Prostate gland (tissue), 2 donors: ENCODE measurements around the gene DAPK1. TPM values are rescaled to one million over a fixed set of nuclear protein-coding genes. Genes with fewer than 3 reads are reported as not detected.

Source experiments
- DNase-seq: peaks from one replicate; pipeline ENCODE4 v3.0.0-alpha.2; 2019; ENCODE audit warnings: low spot score
- H3K27ac ChIP-seq, 2 donors: fragments of 200-600 bp; sonication (generic); 2 replicates each; pipeline ENCODE4 v1.5.1; 2017 to 2019
- H3K27me3 ChIP-seq: fragments of 200-600 bp; sonication (generic); replicated peaks from 2 replicates; pipeline ENCODE4 v1.5.1; 2019; ENCODE audit not compliant: insufficient read depth
- H3K36me3 ChIP-seq, 2 donors: fragments of 200-600 bp; sonication (generic); 1 replicate in 1 of 2; 2 replicates in 1 of 2; pipeline versions ENCODE4 v1.5.1 to v1.8.1; 2017 to 2019
- H3K4me1 ChIP-seq: fragments of 200-600 bp; sonication (generic); replicated peaks from 2 replicates; pipeline ENCODE4 v1.5.1; 2019
- H3K4me3 ChIP-seq, 2 donors: fragments of 200-600 bp; sonication (generic); 2 replicates each; pipeline ENCODE4 v1.5.1; 2017 to 2019
- H3K9me3 ChIP-seq: fragments of 200-600 bp; sonication (generic); 2 replicates; pipeline ENCODE4 v1.5.1; 2017
- CTCF ChIP-seq, 4 experiments: fragments of 200-600 bp in 2 of 4; fragments of 450-650 bp in 2 of 4; sonication (generic) in 2 of 4; IDR thresholded peaks; 1 replicate in 3 of 4; 2 replicates in 1 of 4; pipeline ENCODE4 v1.5.1; 2016 to 2019; ENCODE audit warnings: antibody characterized with exemption in 4 of 4, mild to moderate bottlenecking in 2 of 4, moderate library complexity in 2 of 4
- POLR2A ChIP-seq: fragments of 450-650 bp; IDR thresholded peaks from one replicate; pipeline ENCODE4 v1.6.1; 2016; ENCODE audit warnings: antibody characterized with exemption, mild to moderate bottlenecking
- POLR2AphosphoS5 ChIP-seq: sonication (generic); formaldehyde crosslinking; IDR thresholded peaks from one replicate; pipeline ENCODE4 v1.6.1; 2017; ENCODE audit warnings: antibody characterized with exemption
- WGBS: methylation state at CpG from one replicate; pipeline ENCODE4 v1.1.5; 2018; 5-methylcytosine and 5-hydroxymethylcytosine counted together
- intact Hi-C: fragments of 100-400 bp; cut with DNase I; formaldehyde crosslinking; loops from one replicate; pipeline ENCODE4 v1.14.2; 2022
- total RNA-seq, 2 donors: library from RNA; depleted of rRNA; stranded (reverse); fragments of >200 nt; gene quantifications; one replicate each; pipeline ENCODE4 v1.1.0, GENCODE V29; 2016

DAPK1 gene
- total RNA-seq, 2 donors from 2014 or later = 13.9 to 39.1 TPM

- Histone ChIP-seq H3K9me3 (no peaks in the 10 kb centered on the region), H3K4me3 (no peak overlapping the region), H3K27ac (no peak overlapping the region), H3K27me3 (no peaks in the 10 kb centered on the region), H3K4me1 (no peaks in the 10 kb centered on the region), H3K36me3 (no peaks in the 10 kb centered on the region)
- WGBS = 68% methylated on average over 2 of the region's 2 CpGs
- DNase-seq = no peak
- intact Hi-C loops = no loop called here
- TF ChIP-seq POLR2AphosphoS5 (no peak), CTCF (IDR thresholded peaks at IDR 0.05) (no peak), POLR2A (no peak)
Observed at GRCh38 chr9:87471746-87472145, 25.9 kb upstream of the DAPK1 start.

DNA sequence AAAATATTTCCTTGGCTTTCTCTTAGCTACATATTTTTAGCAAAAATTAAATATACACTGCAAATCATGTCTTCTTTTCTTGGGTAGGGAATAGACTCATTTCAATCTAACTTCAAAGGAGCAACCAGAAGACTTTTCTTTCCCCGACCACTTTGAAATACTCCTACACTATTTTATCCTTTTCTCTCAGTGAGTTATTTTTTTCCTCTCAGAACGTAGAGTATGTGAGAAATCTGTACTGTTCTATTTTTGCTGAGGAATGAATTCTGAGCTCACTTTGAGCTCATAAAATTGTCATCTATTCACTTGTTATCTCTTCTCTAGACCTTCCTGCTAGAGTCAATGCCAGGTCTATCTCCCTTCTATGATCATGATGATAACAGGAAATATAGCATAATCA, 22.2 kb upstream of the DAPK1 start:
- TF ChIP-seq POLR2A (no peak), POLR2AphosphoS5 (no peak), CTCF (IDR thresholded peaks at IDR 0.05) (no peak)
- no peaks in the 10 kb centered on the region for H3K9me3 ChIP-seq
- intact Hi-C loops = no loop called here
- no peak for DNase-seq
- 39% methylated on average over 2 of the region's 2 CpGs for WGBS
- no peaks in the 10 kb centered on the region for H3K4me1 ChIP-seq
- H3K4me3 ChIP-seq = no peak overlapping the region
- H3K36me3 ChIP-seq = no peaks in the 10 kb centered on the region
- H3K27ac ChIP-seq = no peak overlapping the region
- no peaks in the 10 kb centered on the region for H3K27me3 ChIP-seq

- H3K4me3 ChIP-seq = no peak overlapping the region
- no peak for TF ChIP-seq CTCF (IDR thresholded peaks at IDR 0.05)
- TF ChIP-seq POLR2A = no peak
- no peak for TF ChIP-seq POLR2AphosphoS5
- intact Hi-C loops = no loop called here
- no peaks in the 10 kb centered on the region for H3K9me3 ChIP-seq
- H3K27ac ChIP-seq = no peak overlapping the region
- H3K4me1 ChIP-seq = no peaks in the 10 kb centered on the region
- DNase-seq = no peak
- WGBS = 94% methylated on average over 7 of the region's 7 CpGs
- H3K27me3 ChIP-seq = no peaks in the 10 kb centered on the region
- no peaks in the 10 kb centered on the region for H3K36me3 ChIP-seq
Observed at GRCh38 chr9:87478226-87478992, 19.3 kb upstream of the DAPK1 start.

GRCh38 chr9:87479801-87480201, 17.9 kb upstream of the DAPK1 start:
- no peaks in the 10 kb centered on the region for H3K4me1 ChIP-seq
- TF ChIP-seq POLR2AphosphoS5 = no peak
- no peak for TF ChIP-seq POLR2A
- no peak for TF ChIP-seq CTCF (IDR thresholded peaks at IDR 0.05)
- no peaks in the 10 kb centered on the region for H3K36me3 ChIP-seq
- H3K9me3 ChIP-seq = no peaks in the 10 kb centered on the region
- H3K27me3 ChIP-seq = no peaks in the 10 kb centered on the region
- H3K27ac ChIP-seq = no peak overlapping the region
- 78% methylated on average over 4 of the region's 4 CpGs for WGBS
- H3K4me3 ChIP-seq = no peak overlapping the region
- intact Hi-C loops = no loop called here
- no peak for DNase-seq
